ENCODE measurements around the gene TLR4. TPM values are rescaled to one million over a fixed set of nuclear protein-coding genes. Genes with fewer than 3 reads are reported as not detected.

Gene TLR4
- total RNA-seq, 1 experiment from 2014 or later = 0.07 TPM

- Histone ChIP-seq H3K4ac (ENCODE audit: low read depth, low read length) (no peak overlapping the region), H3K18ac (ENCODE audit: insufficient read length, low read depth, low read length) (no peak overlapping the region), H3T11ph (ENCODE audit: low read length) (no peak overlapping the region), H3K9ac (ENCODE audit: extremely low read depth, insufficient read length, low read length) (no peak overlapping the region), H3K23me2 (ENCODE audit: insufficient read length, low read depth, low read length, poor library complexity, severe bottlenecking) (no peaks in the 10 kb centered on the region), H3K27me3 (ENCODE audit: insufficient read depth, low read length) (no peaks in the 10 kb centered on the region), H4K5ac (ENCODE audit: insufficient read length, low read depth, low read length) (no peak overlapping the region), H3K27ac (ENCODE audit: insufficient read length, low read depth, low read length) (no peak overlapping the region), H4K20me1 (ENCODE audit: control insufficient read depth, insufficient read depth, insufficient read length) (no peaks in the 10 kb centered on the region), H4K91ac (ENCODE audit: insufficient read length, low read depth, low read length) (no peak overlapping the region), H3K14ac (ENCODE audit: insufficient read depth, low read length) (no peak overlapping the region), H2BK12ac (ENCODE audit: insufficient read length, low read depth, low read length) (no peak overlapping the region), H3K9me3 (ENCODE audit: control insufficient read depth, low read depth, low read length) (no peaks in the 10 kb centered on the region), H4K8ac (replicated peaks; ENCODE audit: insufficient read length, low read depth, low read length) (no peak overlapping the region), H2AFZ (ENCODE audit: low read length) (no peak overlapping the region), H3K4me1 (ENCODE audit: insufficient read depth, low read length) (no peaks in the 10 kb centered on the region), H2BK120ac (ENCODE audit: low read depth, low read length, poor library complexity, severe bottlenecking) (no peak overlapping the region), H3K56ac (ENCODE audit: insufficient read length, low read depth, low read length) (no peak overlapping the region), H3K79me1 (ENCODE audit: insufficient read depth, low read depth, low read length, poor library complexity, severe bottlenecking) (no peaks in the 10 kb centered on the region), H3K4me2 (ENCODE audit: insufficient read depth, insufficient read length, low read length) (no peak overlapping the region), H3K23ac (ENCODE audit: insufficient read length, low read depth, low read length) (no peak overlapping the region), H3K79me2 (ENCODE audit: insufficient read depth, low read length) (no peaks in the 10 kb centered on the region), H2BK5ac (ENCODE audit: insufficient read length, low read length) (no peak overlapping the region), H2BK20ac (ENCODE audit: low read depth, low read length, poor library complexity, severe bottlenecking) (no peak overlapping the region), H2AK5ac (ENCODE audit: insufficient read length, low read length) (no peak overlapping the region), H2BK15ac (ENCODE audit: low read depth, low read length) (no peak overlapping the region)
- no CpG with 5 or more reads among the region's 3 CpGs for WGBS (ENCODE audit: extremely low coverage, insufficient read length, low lambda C conversion rate)
- no peaks in the 10 kb centered on the region for H3K27me3 Mint-ChIP-seq (ENCODE audit: low read depth)
- H3K4me1 Mint-ChIP-seq = no peaks in the 10 kb centered on the region; a peak in 1 of 4 replicates
- no peak for DNase-seq
- H3K4me3 Mint-ChIP-seq = no peak overlapping the region
- TF ChIP-seq, protein P1, sequence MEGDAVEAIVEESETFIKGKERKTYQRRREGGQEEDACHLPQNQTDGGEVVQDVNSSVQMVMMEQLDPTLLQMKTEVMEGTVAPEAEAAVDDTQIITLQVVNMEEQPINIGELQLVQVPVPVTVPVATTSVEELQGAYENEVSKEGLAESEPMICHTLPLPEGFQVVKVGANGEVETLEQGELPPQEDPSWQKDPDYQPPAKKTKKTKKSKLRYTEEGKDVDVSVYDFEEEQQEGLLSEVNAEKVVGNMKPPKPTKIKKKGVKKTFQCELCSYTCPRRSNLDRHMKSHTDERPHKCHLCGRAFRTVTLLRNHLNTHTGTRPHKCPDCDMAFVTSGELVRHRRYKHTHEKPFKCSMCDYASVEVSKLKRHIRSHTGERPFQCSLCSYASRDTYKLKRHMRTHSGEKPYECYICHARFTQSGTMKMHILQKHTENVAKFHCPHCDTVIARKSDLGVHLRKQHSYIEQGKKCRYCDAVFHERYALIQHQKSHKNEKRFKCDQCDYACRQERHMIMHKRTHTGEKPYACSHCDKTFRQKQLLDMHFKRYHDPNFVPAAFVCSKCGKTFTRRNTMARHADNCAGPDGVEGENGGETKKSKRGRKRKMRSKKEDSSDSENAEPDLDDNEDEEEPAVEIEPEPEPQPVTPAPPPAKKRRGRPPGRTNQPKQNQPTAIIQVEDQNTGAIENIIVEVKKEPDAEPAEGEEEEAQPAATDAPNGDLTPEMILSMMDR (conservative IDR thresholded peaks at IDR 0.05) = no peak
- no peaks in the 10 kb centered on the region for H3K9me3 Mint-ChIP-seq
- H3K36me3 Mint-ChIP-seq (ENCODE audit: insufficient read depth in 1 of 3, low read depth in 3 of 3) = no peaks in the 10 kb centered on the region
- no peak overlapping the region for H3K27ac Mint-ChIP-seq
These were observed 29.9 kb downstream of the TLR4 start for GRCh38 chr9:117734082-117734481.
